ENCODE measurements around the gene UBAP1. TPM values are rescaled to one million over a fixed set of nuclear protein-coding genes. Genes with fewer than 3 reads are reported as not detected.
A peak's percentile ranks its signal among the peaks of the same experiment; 100 is the strongest.
"Not testable (repeated sequence)": the region's sequence is repeated elsewhere in the genome, so short reads cannot be mapped to it uniquely, and the experiment has no call there.

UBAP1 gene
- total RNA-seq, 1 experiment from 2014 or later: 22.4 TPM

GRCh38 chr9:34179213-34180136 is 632 bp downstream of the UBAP1 start:
- peak; percentile 61 for DNase-seq (ENCODE audit: low spot score)

- peak; percentile 83 for DNase-seq (ENCODE audit: low spot score)
These were observed 7.1 kb downstream of the UBAP1 start for GRCh38 chr9:34185778-34186551.

GRCh38 chr9:34187891-34188240 is 9.0 kb downstream of the UBAP1 start:
- DNase-seq (ENCODE audit: low spot score): no peak

- DNase-seq (ENCODE audit: low spot score): peak; percentile 34
These were observed 12.4 kb downstream of the UBAP1 start for GRCh38 chr9:34190996-34191892.

- no peak for DNase-seq (ENCODE audit: low spot score)
These were observed 16.3 kb downstream of the UBAP1 start for GRCh38 chr9:34195143-34195542.

GRCh38 chr9:34197286-34197685 is 18.4 kb downstream of the UBAP1 start:
- DNase-seq (ENCODE audit: low spot score): not testable (repeated sequence)

GRCh38 chr9:34197756-34198711 is 19.2 kb downstream of the UBAP1 start:
- DNase-seq (ENCODE audit: low spot score): peak; percentile 54

- DNase-seq (ENCODE audit: low spot score): no peak
These were observed 21.2 kb downstream of the UBAP1 start for GRCh38 chr9:34200092-34200491.

- no peak for DNase-seq (ENCODE audit: low spot score)
These were observed 24.6 kb downstream of the UBAP1 start for GRCh38 chr9:34203275-34203991.

- no peak for DNase-seq (ENCODE audit: low spot score)
These were observed 25.3 kb downstream of the UBAP1 start for GRCh38 chr9:34203992-34204635.

- no peak for DNase-seq (ENCODE audit: low spot score)
These were observed 26.3 kb downstream of the UBAP1 start for GRCh38 chr9:34205102-34205501.

- no peak for DNase-seq (ENCODE audit: low spot score)
These were observed 27.7 kb downstream of the UBAP1 start for GRCh38 chr9:34206561-34206960.

GRCh38 chr9:34211395-34211794 is 32.6 kb downstream of the UBAP1 start:
- no peak for DNase-seq (ENCODE audit: low spot score)

GRCh38 chr9:34214354-34215000 is 35.6 kb downstream of the UBAP1 start:
- not testable (repeated sequence) for DNase-seq (ENCODE audit: low spot score)

GRCh38 chr9:34216325-34216724 is 37.5 kb downstream of the UBAP1 start:
- no peak for DNase-seq (ENCODE audit: low spot score)

- not testable (repeated sequence) for DNase-seq (ENCODE audit: low spot score)
These were observed 38.2 kb downstream of the UBAP1 start for GRCh38 chr9:34217015-34217414.

- no peak for DNase-seq (ENCODE audit: low spot score)
These were observed 39.6 kb downstream of the UBAP1 start for GRCh38 chr9:34218446-34218845.

- DNase-seq (ENCODE audit: low spot score): no peak
These were observed 40.6 kb downstream of the UBAP1 start for GRCh38 chr9:34219421-34219820.

GRCh38 chr9:34220218-34220617 is 41.4 kb downstream of the UBAP1 start:
- no peak for DNase-seq (ENCODE audit: low spot score)
